GM06990 (cell line): Measurements from ENCODE around the gene MESP1.

Experiments
- DNase-seq: peaks from one replicate; pipeline ENCODE4 v3.0.0-alpha.2; 2011; ENCODE audit not compliant: insufficient read length; ENCODE audit errors: extremely low read depth
- H3K27me3 ChIP-seq: replicated peaks from 2 replicates; pipeline ENCODE4 v1.6.0; 2011; ENCODE audit warnings: low read length; ENCODE audit not compliant: control insufficient read depth, insufficient read depth
- H3K36me3 ChIP-seq: 2 replicates; pipeline ENCODE4 v1.5.1; 2011; ENCODE audit warnings: low read length; ENCODE audit not compliant: control insufficient read depth, insufficient read depth
- H3K4me3 ChIP-seq: replicated peaks from 2 replicates; pipeline ENCODE4 v1.5.1; 2011; ENCODE audit warnings: low read depth, mild to moderate bottlenecking, control low read depth, low read length
- CTCF ChIP-seq: IDR thresholded peaks from 2 replicates; pipeline ENCODE4 v1.5.1; 2011; ENCODE audit warnings: low read length, control low read depth, mild to moderate bottlenecking, inconsistent platforms; ENCODE audit not compliant: insufficient read depth, poor library complexity, severe bottlenecking

MESP1 gene

GRCh38 chr15:89747708-89748682 is 3.1 kb downstream of the MESP1 start:
- Histone ChIP-seq H3K27me3 (peaks cover 2% of the 10 kb centered on the region; the same call in 1 of the 2 replicates), H3K36me3 (no peaks in the 10 kb centered on the region), H3K4me3 (no peak overlapping the region)
- DNase-seq = no peak
- no peak for TF ChIP-seq CTCF

- no peak for TF ChIP-seq CTCF
- H3K4me3 ChIP-seq = no peak overlapping the region
- peaks cover 2% of the 10 kb centered on the region; the same call in 1 of the 2 replicates for H3K27me3 ChIP-seq
- no peaks in the 10 kb centered on the region for H3K36me3 ChIP-seq
- no peak for DNase-seq
These were observed 4.7 kb downstream of the MESP1 start for GRCh38 chr15:89746386-89746780.

GRCh38 chr15:89745768-89746167 is 5.3 kb downstream of the MESP1 start:
- TF ChIP-seq CTCF = no peak
- H3K4me3 ChIP-seq = no peak overlapping the region
- peaks cover 2% of the 10 kb centered on the region; the same call in 1 of the 2 replicates for H3K27me3 ChIP-seq
- no peaks in the 10 kb centered on the region for H3K36me3 ChIP-seq
- no peak for DNase-seq

- Histone ChIP-seq H3K36me3 (no peaks in the 10 kb centered on the region), H3K4me3 (no peak overlapping the region), H3K27me3 (peaks cover 2% of the 10 kb centered on the region; the same call in 1 of the 2 replicates)
- no peak for TF ChIP-seq CTCF
- no peak for DNase-seq
These were observed 5.9 kb downstream of the MESP1 start for GRCh38 chr15:89745131-89745530.

GRCh38 chr15:89743594-89743993 is 7.5 kb downstream of the MESP1 start:
- no peaks in the 10 kb centered on the region for H3K27me3 ChIP-seq

More at GRCh38 chr15:89743594-89743993, 7.5 kb downstream of the MESP1 start:
- Histone ChIP-seq H3K4me3 (no peak overlapping the region), H3K36me3 (no peaks in the 10 kb centered on the region)
- TF ChIP-seq CTCF = no peak
- no peak for DNase-seq
